Heart right ventricle (tissue), 16 donors: Measurements from ENCODE around the gene C1orf87. TPM values are rescaled to one million over a fixed set of nuclear protein-coding genes. Genes with fewer than 3 reads are reported as not detected.
A peak's percentile ranks its signal among the peaks of the same experiment; 100 is the strongest.

Experiments used
- ATAC-seq, 8 donors: fragments of 200-7000 bp; cut with Tn5 transposase; one replicate each; pipeline ENCODE4 v1.9.1; 2020; ENCODE audit warnings: mild to moderate bottlenecking in 8 of 8, moderate library complexity in 8 of 8, moderate number of reproducible peaks in 1 of 8
- DNase-seq, 2 donors: peaks; one replicate each; pipeline ENCODE4 v3.0.0-alpha.2; 2020
- H3K27ac ChIP-seq, 10 donors: fragments of 200-600 bp; sonication (generic) in 2 of 10; one replicate each; pipeline versions ENCODE4 v1.5.0 to v1.8.0; 2020 to 2022; ENCODE audit warnings: mild to moderate bottlenecking in 3 of 10
- H3K27me3 ChIP-seq, 7 donors: fragments of 200-600 bp; one replicate each; pipeline ENCODE4 v1.8.0; 2021 to 2022; ENCODE audit warnings: mild to moderate bottlenecking in 2 of 7
- H3K36me3 ChIP-seq, 9 donors: fragments of 200-600 bp; sonication (generic) in 1 of 9; one replicate each; pipeline versions ENCODE4 v1.5.0 to v1.8.0; 2020 to 2022; ENCODE audit warnings: mild to moderate bottlenecking in 2 of 9
- H3K4me1 ChIP-seq, 9 donors: fragments of 200-600 bp; sonication (generic) in 1 of 9; one replicate each; pipeline versions ENCODE4 v1.5.0 to v1.8.0; 2020 to 2022; ENCODE audit warnings: mild to moderate bottlenecking in 4 of 9
- H3K4me3 ChIP-seq, 10 donors: fragments of 200-600 bp; sonication (generic) in 2 of 10; one replicate each; pipeline versions ENCODE4 v1.5.0 to v1.8.0; 2020 to 2022; ENCODE audit warnings: mild to moderate bottlenecking in 7 of 10, moderate library complexity in 2 of 10
- H3K9me3 ChIP-seq, 11 donors: fragments of 200-600 bp in 10 of 11; sonication (generic) in 2 of 11; one replicate each; pipeline versions ENCODE4 v1.5.0 to v1.8.0; 2013 to 2022; ENCODE audit warnings: mild to moderate bottlenecking in 2 of 11, control low read depth in 1 of 11, moderate library complexity in 1 of 11
- WGBS, 2 donors: extraction: QIAGEN DNeasy Blood & Tissue Kit; methylation state at CpG; one replicate each; pipeline ENCODE4 v1.1.7; 2013; ENCODE audit warnings: inconsistent platforms in 1 of 2; 5-methylcytosine and 5-hydroxymethylcytosine counted together
- intact Hi-C, 10 donors: fragments of 100-400 bp; cut with DNase I; formaldehyde crosslinking; loops; one replicate each; pipeline versions ENCODE4 v1.11.1 to v1.14.2; 2022
- polyA plus RNA-seq, 2 donors: library from polyadenylated mRNA; stranded (reverse); fragments of 200-250 nt; gene quantifications; one replicate each; pipeline ENCODE4 v1.2.3, GENCODE V29; 2013
- total RNA-seq, 10 donors: library from RNA; stranded (reverse); fragmentation: NEBNext Ultra II Directional in 3 of 10; extraction: Animal tissue kit (Norgen Biotek cat#: 25700) in 3 of 10; gene quantifications; one replicate each; pipeline versions ENCODE4 v1.2.1 to v1.2.4, GENCODE V29; 2021 to 2023
- TF ChIP-seq, protein P1 (sequence below), 9 donors: fragments of 200-600 bp; sonication (generic) in 2 of 9; IDR thresholded peaks; one replicate each; pipeline versions ENCODE4 v1.5.0 to v1.8.0; 2021 to 2022; ENCODE audit warnings: antibody characterized with exemption in 9 of 9, mild to moderate bottlenecking in 5 of 9, moderate library complexity in 1 of 9
- donor health status: Arrhythmogenic right ventricular cardiomyopathy.
- donor health status: ischemic (EF 13 %, LVEDD 7.1; RV severe dilation, severe dysfunction).
- donor health status: healthy with polysubstance abuse.
- donor health status: DM: no; HTN: yes; CAD: no.
- donor health status: DM: no; HTN: no; CAD: no.
- donor health status: ischemic (EF 25% LVEDD 6.9; RV normal size, moderate dysfunction).
- donor health status: ischemic (EF 25% LVEDD 5.7; RV mildly dilated, moderate dysfunction).
- donor health status: healthy.
- donor health status: DM: yes; HTN: yes; CAD: no.
- donor health status: Ischemic cardiomyopathy.
- donor health status: ischemic (EF 35%, LVEDD 5.7; RV mildly dilated, moderate dysfunction).
- donor health status: nonischemic (EF 11% LVEDD 7.7; RV severe dilation, severe dysfunction).
- donor health status: DM: yes; HTN: yes; CAD: no.
- donor health status: PGD.
- donor health status: ischemic (EF 29% LVEDD 5.4; RV normal size, mild dysfunction).
- donor health status: nonischemic (EF 23%, LVEDD 6.1; RV moderate dilation, normal function).

Gene C1orf87
- total and polyA plus RNA-seq, 12 donors, result not detected

DNA sequence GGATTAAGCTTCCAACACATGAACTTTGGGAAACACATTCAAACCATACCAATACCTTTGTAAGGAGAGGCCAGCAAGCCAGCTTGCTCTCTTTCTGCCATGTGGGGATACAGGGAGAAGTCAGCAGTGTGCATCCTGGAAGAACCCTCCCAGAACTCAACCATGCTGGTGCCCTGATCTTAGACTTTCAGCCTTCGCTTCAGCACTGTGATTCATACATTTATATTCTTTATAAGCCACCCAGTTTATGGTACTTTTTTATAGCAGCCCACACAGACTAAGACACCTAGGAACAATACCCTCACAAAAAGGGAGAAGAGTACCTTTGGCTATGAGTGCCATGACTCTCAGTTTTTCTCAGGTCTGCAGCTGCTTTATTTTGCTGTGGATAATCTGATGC is 35.9 kb downstream of the C1orf87 start:
- Histone ChIP-seq H3K4me1 (no peaks in the 10 kb centered on the region), H3K4me3 (no peak overlapping the region), H3K36me3 (no peaks in the 10 kb centered on the region), H3K9me3 (no peaks in the 10 kb centered on the region), H3K27ac (no peak overlapping the region), H3K27me3 (no peaks in the 10 kb centered on the region)
- ATAC-seq (no peak), DNase-seq (no peak)
- intact Hi-C loops, result no loop called here
- TF ChIP-seq, protein P1, sequence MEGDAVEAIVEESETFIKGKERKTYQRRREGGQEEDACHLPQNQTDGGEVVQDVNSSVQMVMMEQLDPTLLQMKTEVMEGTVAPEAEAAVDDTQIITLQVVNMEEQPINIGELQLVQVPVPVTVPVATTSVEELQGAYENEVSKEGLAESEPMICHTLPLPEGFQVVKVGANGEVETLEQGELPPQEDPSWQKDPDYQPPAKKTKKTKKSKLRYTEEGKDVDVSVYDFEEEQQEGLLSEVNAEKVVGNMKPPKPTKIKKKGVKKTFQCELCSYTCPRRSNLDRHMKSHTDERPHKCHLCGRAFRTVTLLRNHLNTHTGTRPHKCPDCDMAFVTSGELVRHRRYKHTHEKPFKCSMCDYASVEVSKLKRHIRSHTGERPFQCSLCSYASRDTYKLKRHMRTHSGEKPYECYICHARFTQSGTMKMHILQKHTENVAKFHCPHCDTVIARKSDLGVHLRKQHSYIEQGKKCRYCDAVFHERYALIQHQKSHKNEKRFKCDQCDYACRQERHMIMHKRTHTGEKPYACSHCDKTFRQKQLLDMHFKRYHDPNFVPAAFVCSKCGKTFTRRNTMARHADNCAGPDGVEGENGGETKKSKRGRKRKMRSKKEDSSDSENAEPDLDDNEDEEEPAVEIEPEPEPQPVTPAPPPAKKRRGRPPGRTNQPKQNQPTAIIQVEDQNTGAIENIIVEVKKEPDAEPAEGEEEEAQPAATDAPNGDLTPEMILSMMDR (IDR thresholded peaks at IDR 0.05), result no peak
- 92 to 97% methylated on average over 1 of the region's 1 CpG for WGBS, 2 donors

DNA sequence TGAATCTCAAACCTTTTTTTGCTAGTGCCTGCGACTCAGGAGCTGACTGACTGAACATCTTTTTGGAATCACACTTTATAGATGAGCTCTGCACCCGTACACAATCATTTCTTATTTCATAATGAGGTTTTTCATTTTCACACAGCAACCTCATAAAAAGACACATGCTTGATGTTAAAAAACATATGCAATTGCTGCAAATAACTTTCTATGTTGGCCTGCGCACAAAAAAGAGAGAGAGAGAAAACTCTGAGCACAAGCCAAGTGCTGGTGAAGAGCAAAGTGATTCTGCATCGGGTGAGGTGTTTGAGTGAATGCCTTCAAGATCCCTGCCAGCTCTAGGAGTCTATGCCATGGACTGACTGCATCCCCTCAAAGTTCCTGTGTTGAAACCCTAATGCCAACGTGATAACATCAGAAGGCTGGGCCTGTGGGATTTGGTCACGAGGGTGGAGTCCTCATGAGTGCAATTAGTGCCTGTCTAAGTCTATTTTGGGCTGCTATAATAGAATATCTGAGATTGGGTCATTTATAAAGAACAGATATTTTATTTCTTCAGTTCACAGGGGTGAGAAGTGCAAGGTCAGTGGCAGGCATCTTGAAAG is 36.6 kb downstream of the C1orf87 start:
- intact Hi-C loops, result no loop called here
- Histone ChIP-seq H3K9me3 (no peaks in the 10 kb centered on the region), H3K27me3 (no peaks in the 10 kb centered on the region), H3K4me1 (no peaks in the 10 kb centered on the region), H3K27ac (no peak overlapping the region), H3K36me3 (no peaks in the 10 kb centered on the region), H3K4me3 (no peak overlapping the region)
- TF ChIP-seq, protein P1 (IDR thresholded peaks at IDR 0.05), result no peak
- ATAC-seq (peak in 1 of 8 donors; percentile 53), DNase-seq (no peak)
- 74 to 79% methylated on average over 6 of the region's 6 CpGs for WGBS, 2 donors

DNA sequence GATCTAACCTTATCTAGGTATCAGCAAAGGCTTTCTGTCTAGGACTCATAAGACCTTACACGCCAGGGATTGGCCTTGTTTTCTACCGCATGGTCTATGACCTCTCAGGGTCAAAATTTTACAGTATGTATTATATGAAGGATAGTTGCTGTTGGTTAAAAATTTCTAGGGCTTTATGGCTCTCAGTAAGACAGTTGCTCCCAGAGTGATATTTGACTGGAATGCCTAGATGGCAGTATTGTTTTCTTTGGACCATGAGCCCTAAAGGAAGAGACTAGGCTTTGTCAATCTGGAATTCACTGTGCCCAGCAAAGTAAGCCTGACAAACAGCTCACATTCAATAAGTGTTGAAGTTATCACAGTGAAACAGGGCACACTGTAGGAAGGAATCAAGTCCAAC is 37.6 kb downstream of the C1orf87 start:
- intact Hi-C loops, result no loop called here
- H3K36me3 ChIP-seq, result no peaks in the 10 kb centered on the region
- 65 to 95% methylated on average over 2 of the region's 2 CpGs for WGBS, 2 donors
- TF ChIP-seq, protein P1 (IDR thresholded peaks at IDR 0.05), result no peak
- ATAC-seq (no peak), DNase-seq (no peak)
- H3K27ac ChIP-seq, result no peak overlapping the region
- H3K9me3 ChIP-seq, result no peaks in the 10 kb centered on the region
- no peak overlapping the region for H3K4me3 ChIP-seq
- no peaks in the 10 kb centered on the region for H3K4me1 ChIP-seq
- H3K27me3 ChIP-seq, result no peaks in the 10 kb centered on the region

DNA sequence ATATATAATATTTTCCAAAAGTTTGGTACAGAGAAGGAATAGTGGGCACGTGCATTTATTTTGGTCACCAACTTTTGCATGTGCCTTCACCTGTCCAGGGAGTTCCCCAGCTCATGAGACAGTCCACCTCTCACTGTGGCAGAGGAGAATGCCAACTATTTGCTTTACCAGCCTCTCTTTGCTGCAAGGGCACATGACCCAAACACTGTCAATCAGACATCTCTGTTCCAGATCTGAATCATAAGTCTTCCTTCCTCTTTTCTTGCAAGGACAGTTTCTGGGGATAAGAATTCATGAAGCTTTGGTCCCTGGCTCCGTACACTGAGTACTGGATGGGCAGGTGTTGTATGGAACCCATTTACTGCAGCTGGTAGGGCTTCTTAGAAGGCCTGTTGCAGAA is 38.6 kb downstream of the C1orf87 start:
- DNase-seq, result no peak
- no peaks in the 10 kb centered on the region for H3K9me3 ChIP-seq
- H3K4me3 ChIP-seq, result no peak overlapping the region
- 87 to 94% methylated on average over 2 of the region's 2 CpGs for WGBS, 2 donors
- no peaks in the 10 kb centered on the region for H3K36me3 ChIP-seq
- peak in 1 of 8 donors; percentile 25 for ATAC-seq
- TF ChIP-seq, protein P1 (IDR thresholded peaks at IDR 0.05), result no peak
- H3K27ac ChIP-seq, result no peak overlapping the region
- H3K4me1 ChIP-seq, result no peaks in the 10 kb centered on the region
- H3K27me3 ChIP-seq, result peaks cover 0 to 4% (median 0%) of the 10 kb centered on the region in 7 donors
- intact Hi-C loops, result no loop called here
